GM12878 (cell line): Measurements from ENCODE around the gene ZNF511. TPM values are rescaled to one million over a fixed set of nuclear protein-coding genes. Genes with fewer than 3 reads are reported as not detected.

Experiments used
- ATF3 ChIP-seq: IDR thresholded peaks from 2 replicates; pipeline ENCODE4 v1.6.1; 2011; ENCODE audit warnings: low read depth, mild to moderate bottlenecking, low read length, moderate library complexity, borderline replicate concordance; ENCODE audit errors: extremely low read depth
- ATF7 ChIP-seq: fragments of 450-650 bp; IDR thresholded peaks from 2 replicates; pipeline ENCODE4 v1.6.1; 2016; ENCODE audit warnings: low read depth, mild to moderate bottlenecking
- BCLAF1 ChIP-seq: fragments of 450-650 bp; IDR thresholded peaks from 2 replicates; pipeline ENCODE4 v1.6.1; 2017; ENCODE audit warnings: antibody characterized with exemption, mild to moderate bottlenecking, moderate library complexity
- BHLHE40 ChIP-seq, 2 experiments: fragments of 450-650 bp in 1 of 2; IDR thresholded peaks; 2 replicates each; pipeline ENCODE4 v1.6.1; 2011 to 2017; ENCODE audit warnings: low read depth in 2 of 2, borderline replicate concordance in 1 of 2, improper control_type of control experiment in 1 of 2, low read length in 1 of 2, mild to moderate bottlenecking in 1 of 2
- FOXM1 ChIP-seq: IDR thresholded peaks from 2 replicates; pipeline ENCODE4 v1.6.1; 2012; ENCODE audit warnings: low read depth, mild to moderate bottlenecking, inconsistent platforms, low read length, moderate library complexity
- KAT2A ChIP-seq: conservative IDR thresholded peaks from 2 replicates; pipeline ENCODE4 v1.6.1; 2011; ENCODE audit warnings: low read depth, low read length; ENCODE audit not compliant: control insufficient read depth
- KDM1A ChIP-seq: fragments of 200-600 bp; sonication (generic); IDR thresholded peaks from 2 replicates; pipeline ENCODE4 v1.6.1; 2016; ENCODE audit warnings: borderline replicate concordance
- MTA3 ChIP-seq: IDR thresholded peaks from 2 replicates; pipeline ENCODE4 v1.6.1; 2012; ENCODE audit warnings: low read length, inconsistent platforms, borderline replicate concordance
- NBN ChIP-seq: fragments of 450-650 bp; IDR thresholded peaks from 2 replicates; pipeline ENCODE4 v1.6.1; 2016
- POLR2AphosphoS2 ChIP-seq: IDR thresholded peaks from 2 replicates; pipeline ENCODE4 v1.6.1; 2011; ENCODE audit warnings: low read depth, mild to moderate bottlenecking, low read length, improper control_type of control experiment, moderate library complexity
- RBBP5 ChIP-seq: fragments of 200-600 bp; sonication (generic); conservative IDR thresholded peaks from 2 replicates; pipeline ENCODE4 v1.6.1; 2016
- RELA ChIP-seq: fragments of 450-650 bp; IDR thresholded peaks from 2 replicates; pipeline ENCODE4 v1.8.0; 2014; ENCODE audit warnings: borderline replicate concordance; ENCODE audit not compliant: partially characterized antibody
- RFX5 ChIP-seq: IDR thresholded peaks from 2 replicates; pipeline ENCODE4 v1.6.1; 2011; ENCODE audit warnings: low read depth, low read length, improper control_type of control experiment
- SMC3 ChIP-seq: IDR thresholded peaks from 2 replicates; pipeline ENCODE4 v1.6.1; 2011; ENCODE audit warnings: low read length, improper control_type of control experiment, borderline replicate concordance
- SRF ChIP-seq, 2 experiments: IDR thresholded peaks; 2 replicates each; pipeline ENCODE4 v1.6.1; 2011; ENCODE audit warnings: low read depth in 2 of 2, low read length in 2 of 2, mild to moderate bottlenecking in 1 of 2, moderate library complexity in 1 of 2
- TBL1XR1 ChIP-seq: IDR thresholded peaks from 2 replicates; pipeline ENCODE4 v1.6.1; 2012; ENCODE audit warnings: low read depth, low read length, improper control_type of control experiment
- YBX1 ChIP-seq: fragments of 450-650 bp; IDR thresholded peaks from 2 replicates; pipeline ENCODE4 v1.6.1; 2016; ENCODE audit warnings: antibody characterized with exemption
- ZBED1 ChIP-seq: IDR thresholded peaks from 2 replicates; pipeline ENCODE4 v1.6.1; 2016; ENCODE audit warnings: borderline replicate concordance
- ZBTB11 ChIP-seq: fragments of 450-650 bp; formaldehyde crosslinking; IDR thresholded peaks from 2 replicates; pipeline ENCODE4 v1.5.0; 2022; ENCODE audit warnings: mild to moderate bottlenecking, missing genetic modification characterization
- ZBTB33 ChIP-seq: fragments of 450-650 bp; IDR thresholded peaks from 2 replicates; pipeline ENCODE4 v1.6.1; 2017; ENCODE audit warnings: mild to moderate bottlenecking
- ZNF274 ChIP-seq: IDR thresholded peaks from one replicate; pipeline ENCODE4 v1.8.0; 2011; ENCODE audit not compliant: insufficient read length, insufficient read depth
- ZSCAN29 ChIP-seq: fragments of 450-650 bp; IDR thresholded peaks from 2 replicates; pipeline ENCODE4 v1.6.1; 2017; ENCODE audit warnings: mild to moderate bottlenecking, moderate library complexity
- polyA plus RNA-seq, 11 experiments: library from polyadenylated mRNA; depleted of rRNA in 4 of 11; unstranded in 6 of 11; stranded (reverse) in 5 of 11; fragments of >200 nt; fragmentation: Nextera tagmentation in 4 of 11; fragmentation: Illumina TruSeq in 1 of 11; extraction: Ambion mirVana in 4 of 11; extraction: Trizol in 1 of 11; gene quantifications; 1 replicate in 1 of 11; 2 replicates in 10 of 11; pipeline versions ENCODE4 v1.2.1 to v1.2.3, GENCODE V29; 2011 to 2016; ENCODE audit warnings: inconsistent platforms in 2 of 11, missing spikeins in 2 of 11, low read depth in 1 of 11
- total RNA-seq, 4 experiments: library from RNA; depleted of rRNA in 3 of 4; stranded (reverse); fragments of >200 nt in 3 of 4; fragmentation: Illumina TruSeq in 1 of 4; extraction: Trizol in 1 of 4; gene quantifications; 2 replicates each; pipeline versions ENCODE4 v1.2.1 to v1.2.3, GENCODE V29; 2013 to 2021

Gene ZNF511
- total and polyA plus RNA-seq, 10 of the 15 experiments (the other 5 are each of a cell fraction or from before 2014, with no cell fraction given) = 0.58 to 110 (median 32.0) TPM

- TF ChIP-seq ZBTB11 (CRISPR knock-in tag) = peak; percentile 36; the same call in 1 of the 2 replicates
- TF ChIP-seq MTA3 = no peak
- TF ChIP-seq KDM1A = no peak
- TF ChIP-seq ZSCAN29 = peak; percentile 79; the same call in 1 of the 2 replicates
- TF ChIP-seq RFX5 = no peak
- peak in 1 of 2 experiments; percentile 73; a peak in 2 of 4 replicates for TF ChIP-seq BHLHE40 (IDR thresholded peaks at IDR 0.05; ENCODE audit: borderline replicate concordance in 1 of 2, low read depth in 2 of 2, low read length in 1 of 2)
- TF ChIP-seq RBBP5 = no peak
- no peak for TF ChIP-seq YBX1
- TF ChIP-seq SMC3 = no peak
- no peak for TF ChIP-seq FOXM1
- no peak for TF ChIP-seq NBN
- no peak for TF ChIP-seq BCLAF1
- peak in 1 of 2 experiments; percentile 48; a peak in 1 of 4 replicates for TF ChIP-seq SRF (IDR thresholded peaks at IDR 0.05; ENCODE audit: low read depth in 2 of 2, low read length in 2 of 2)
- no peak for TF ChIP-seq ATF7
- TF ChIP-seq ATF3 = no peak
- TF ChIP-seq RELA = peak; percentile 71
- no peak for TF ChIP-seq KAT2A
- no peak for TF ChIP-seq ZNF274
- no peak for TF ChIP-seq POLR2AphosphoS2
- no peak for TF ChIP-seq ZBTB33
- TF ChIP-seq TBL1XR1 = no peak; the same call in 1 of the 2 replicates
- no peak for TF ChIP-seq ZBED1
Measured at GRCh38 chr10:133308421-133309099, at the start of gene ZNF511, which contains the start of gene TUBGCP2 (continued).
